HEK293 (cell line): Measurements from ENCODE around the gene LCN12.

Experiments
- CTCF ChIA-PET: fragments of 350-600 bp; formaldehyde crosslinking; extraction: SDS; loops from one replicate; lab custom pipeline; 2021; ENCODE audit warnings: antibody characterized with exemption; lab: Yijun Ruan, JAX
- POLR2A ChIA-PET: fragments of 300-600 bp; formaldehyde crosslinking; extraction: SDS; loops from one replicate; lab custom pipeline; 2020; ENCODE audit warnings: antibody characterized with exemption, inconsistent platforms; lab: Yijun Ruan, JAX
- H3K27ac ChIP-seq: fragments of 200-500 bp; sonication (Bioruptor generic); 2 replicates; pipeline ENCODE4 v1.5.1; 2014; ENCODE audit warnings: low read depth, low read length, control low read depth, inconsistent platforms; ENCODE audit errors: extremely low read depth
- H3K36me3 ChIP-seq, 2 experiments: fragments of 200-500 bp in 1 of 2; sonication (Bioruptor generic) in 1 of 2; 1 replicate in 1 of 2; 2 replicates in 1 of 2; pipeline ENCODE4 v1.5.1; 2014 to 2017; ENCODE audit warnings: inconsistent platforms in 2 of 2, low read length in 2 of 2; ENCODE audit not compliant: control insufficient read depth in 2 of 2, insufficient read depth in 1 of 2
- H3K4me1 ChIP-seq: fragments of 200-500 bp; sonication (Bioruptor generic); 2 replicates; pipeline ENCODE4 v1.5.1; 2014; ENCODE audit warnings: mild to moderate bottlenecking, low read length, inconsistent platforms; ENCODE audit not compliant: control insufficient read depth, insufficient read depth
- H3K4me3 ChIP-seq: 2 replicates; pipeline ENCODE4 v1.5.1; 2011; ENCODE audit warnings: low read depth, mild to moderate bottlenecking, control low read depth, low read length, moderate library complexity
- H3K9me3 ChIP-seq: fragments of 200-500 bp; sonication (Bioruptor generic); 2 replicates; pipeline ENCODE4 v1.5.1; 2014; ENCODE audit warnings: low read depth, low read length, inconsistent platforms; ENCODE audit not compliant: control insufficient read depth, insufficient read depth
- GLI2 ChIP-seq: fragments of 450-650 bp; formaldehyde crosslinking; IDR thresholded peaks from 2 replicates; pipeline ENCODE4; 2017; ENCODE audit warnings: missing biosample characterization, missing genetic modification characterization, low read depth, borderline replicate concordance
- KLF10 ChIP-seq: fragments of 450-650 bp; IDR thresholded peaks from 2 replicates; pipeline ENCODE4 v1.5.1; 2018; ENCODE audit warnings: missing biosample characterization, mild to moderate bottlenecking, missing genetic modification characterization
- KLF7 ChIP-seq: fragments of 450-650 bp; formaldehyde crosslinking; IDR thresholded peaks from 2 replicates; pipeline ENCODE4 v1.5.1; 2016; ENCODE audit warnings: missing biosample characterization, missing genetic modification characterization, borderline replicate concordance
- PRDM6 ChIP-seq: fragments of 450-650 bp; formaldehyde crosslinking; IDR thresholded peaks from 2 replicates; pipeline ENCODE4 v1.5.1; 2017; ENCODE audit warnings: missing biosample characterization, missing genetic modification characterization
- SALL2 ChIP-seq: fragments of 450-650 bp; formaldehyde crosslinking; IDR thresholded peaks from 2 replicates; pipeline ENCODE4 v1.5.0; 2017; ENCODE audit warnings: missing biosample characterization, mild to moderate bottlenecking, missing genetic modification characterization, borderline replicate concordance
- SCRT2 ChIP-seq: fragments of 450-650 bp; formaldehyde crosslinking; IDR thresholded peaks from 2 replicates; pipeline ENCODE4 v1.5.1; 2016; ENCODE audit warnings: missing biosample characterization, missing genetic modification characterization
- TSHZ1 ChIP-seq: fragments of 450-650 bp; formaldehyde crosslinking; IDR thresholded peaks from 2 replicates; pipeline ENCODE4 v1.5.1; 2016; ENCODE audit warnings: missing biosample characterization, missing genetic modification characterization, borderline replicate concordance
- YY1 ChIP-seq: fragments of 450-650 bp; formaldehyde crosslinking; IDR thresholded peaks from 2 replicates; pipeline ENCODE4 v1.5.1; 2018; ENCODE audit warnings: missing biosample characterization, missing genetic modification characterization
- ZBTB10 ChIP-seq: fragments of 450-650 bp; formaldehyde crosslinking; IDR thresholded peaks from 2 replicates; pipeline ENCODE4 v1.5.1; 2016; ENCODE audit warnings: missing biosample characterization, missing genetic modification characterization
- ZBTB48 ChIP-seq: fragments of 450-650 bp; formaldehyde crosslinking; IDR thresholded peaks from 2 replicates; pipeline ENCODE4 v1.5.1; 2016; ENCODE audit warnings: missing biosample characterization, missing genetic modification characterization
- ZBTB6 ChIP-seq: fragments of 450-650 bp; formaldehyde crosslinking; IDR thresholded peaks from 2 replicates; pipeline ENCODE4 v1.5.1; 2017; ENCODE audit warnings: missing biosample characterization, missing genetic modification characterization
- ZNF274 ChIP-seq, 2 experiments: fragments of 200-500 bp in 1 of 2; fragments of 450-650 bp in 1 of 2; sonication (Bioruptor generic) in 1 of 2; formaldehyde crosslinking in 1 of 2; IDR thresholded peaks; 2 replicates each; pipeline versions ENCODE4 v1.5.1 to v1.6.1; 2014 to 2016; ENCODE audit warnings: borderline replicate concordance in 1 of 2, inconsistent platforms in 1 of 2, low read length in 1 of 2, missing biosample characterization in 1 of 2, missing genetic modification characterization in 1 of 2
- ZNF416 ChIP-seq: fragments of 450-650 bp; formaldehyde crosslinking; IDR thresholded peaks from 2 replicates; pipeline ENCODE4 v1.5.1; 2016; ENCODE audit warnings: missing biosample characterization, missing genetic modification characterization
- ZNF433 ChIP-seq: fragments of 450-650 bp; formaldehyde crosslinking; IDR thresholded peaks from 2 replicates; pipeline ENCODE4 v1.5.1; 2016; ENCODE audit warnings: missing biosample characterization, missing genetic modification characterization, low read depth
- ZNF596 ChIP-seq: fragments of 450-650 bp; IDR thresholded peaks from 2 replicates; pipeline ENCODE4 v1.5.0; 2018; ENCODE audit warnings: missing biosample characterization, mild to moderate bottlenecking, missing genetic modification characterization, moderate library complexity
- ZNF747 ChIP-seq: fragments of 450-650 bp; formaldehyde crosslinking; IDR thresholded peaks from 2 replicates; pipeline ENCODE4 v1.5.1; 2016; ENCODE audit warnings: missing biosample characterization, missing genetic modification characterization

LCN12 gene

GRCh38 chr9:136920069-136920468 is 32.0 kb upstream of the LCN12 start:
- ChIA-PET POLR2A (no interaction called here), CTCF (interaction anchor here (0.9 to 2.3 kb wide), 3 partner anchors 10 to 109 kb away, joined by 3 to 7 read pairs (median 3); no protein-coding TSS in a partner anchor)
- Histone ChIP-seq H3K36me3 (peaks cover 0 to 72% of the 10 kb centered on the region in 2 experiments; a peak in 2 of 3 replicates), H3K4me1 (no peaks in the 10 kb centered on the region), H3K9me3 (no peaks in the 10 kb centered on the region), H3K4me3 (no peak overlapping the region), H3K27ac (no peak overlapping the region)
- TF ChIP-seq TSHZ1 (tag by site-specific recombination) (no peak), KLF7 (tag by site-specific recombination) (no peak), PRDM6 (tag by site-specific recombination) (no peak), ZNF433 (no peak), ZNF596 (tag by site-specific recombination) (no peak), ZBTB10 (tag by site-specific recombination) (no peak), ZBTB6 (tag by site-specific recombination) (no peak), ZNF416 (tag by site-specific recombination) (no peak), SALL2 (tag by site-specific recombination) (no peak), ZBTB48 (tag by site-specific recombination) (no peak), YY1 (tag by site-specific recombination) (no peak), SCRT2 (no peak)
- TF ChIP-seq, all 188 proteins: peak for 0

GRCh38 chr9:136920734-136921231 is 31.3 kb upstream of the LCN12 start:
- POLR2A ChIA-PET, result no interaction called here
- no peak for TF ChIP-seq KLF10 (tag by site-specific recombination)
- no peak for TF ChIP-seq ZNF274 (IDR thresholded peaks at IDR 0.05; ENCODE audit: low read length)
- no peak for TF ChIP-seq ZNF274 (tag by site-specific recombination; IDR thresholded peaks at IDR 0.05; ENCODE audit: borderline replicate concordance)
- TF ChIP-seq GLI2 (tag by site-specific recombination), result no peak
- no peak for TF ChIP-seq ZNF747 (tag by site-specific recombination)
- TF ChIP-seq, all 188 proteins: peak for 0
- Histone ChIP-seq H3K4me1 (no peaks in the 10 kb centered on the region), H3K36me3 (peaks cover 0 to 72% of the 10 kb centered on the region in 2 experiments; a peak in 2 of 3 replicates), H3K27ac (no peak overlapping the region), H3K4me3 (no peak overlapping the region), H3K9me3 (no peaks in the 10 kb centered on the region)
- CTCF ChIA-PET, result no interaction called here
